K562 (cell line): ENCODE results near the gene DPM1. TPM values are rescaled to one million over a fixed set of nuclear protein-coding genes. Genes with fewer than 3 reads are reported as not detected.
A peak's percentile ranks its signal among the peaks of the same experiment; 100 is the strongest.

Experiments
- BHLHE40 ChIP-seq: IDR thresholded peaks from 2 replicates; pipeline ENCODE4 v1.6.1; 2011; ENCODE audit warnings: low read length, improper control_type of control experiment
- DACH1 ChIP-seq: fragments of 450-650 bp; IDR thresholded peaks from 2 replicates; pipeline ENCODE4 v1.6.1; 2018; ENCODE audit not compliant: partially characterized antibody
- DNMT1 ChIP-seq: fragments of 450-650 bp; IDR thresholded peaks from 2 replicates; pipeline ENCODE4 v1.6.1; 2016; ENCODE audit warnings: antibody characterized with exemption, mild to moderate bottlenecking
- LEF1 ChIP-seq: fragments of 450-650 bp; IDR thresholded peaks from 2 replicates; pipeline ENCODE4 v1.6.1; 2016; ENCODE audit warnings: mild to moderate bottlenecking
- MCM7 ChIP-seq, 2 experiments: fragments of 450-650 bp; IDR thresholded peaks; 2 replicates each; pipeline ENCODE4 v1.6.1; 2016 to 2018
- MEIS2 ChIP-seq: fragments of 450-650 bp; IDR thresholded peaks from 2 replicates; pipeline ENCODE4 v1.6.1; 2014; ENCODE audit warnings: mild to moderate bottlenecking; ENCODE audit not compliant: partially characterized antibody
- MXI1 ChIP-seq: IDR thresholded peaks from 2 replicates; pipeline ENCODE4 v1.6.1; 2011; ENCODE audit warnings: low read depth, mild to moderate bottlenecking, improper control_type of control experiment, low read length
- NCOA6 ChIP-seq: fragments of 450-650 bp; IDR thresholded peaks from 2 replicates; pipeline ENCODE4 v1.6.1; 2017; ENCODE audit warnings: mild to moderate bottlenecking
- PRPF4 ChIP-seq: fragments of 200-400 bp; formaldehyde crosslinking; IDR thresholded peaks from one replicate; pipeline ENCODE4 v1.6.1; 2017; ENCODE audit warnings: low read length, low read depth, mild to moderate bottlenecking; ENCODE audit not compliant: insufficient read depth, poor library complexity, severe bottlenecking
- SRSF9 ChIP-seq: fragments of 200-400 bp; formaldehyde crosslinking; IDR thresholded peaks from 2 replicates; pipeline ENCODE4 v1.6.1; 2017; ENCODE audit warnings: low read depth, low read length, borderline replicate concordance
- TAF9B ChIP-seq: fragments of 450-650 bp; IDR thresholded peaks from 2 replicates; pipeline ENCODE4 v1.6.1; 2018; ENCODE audit warnings: mild to moderate bottlenecking; ENCODE audit not compliant: partially characterized antibody
- TEAD2 ChIP-seq: fragments of 450-650 bp; IDR thresholded peaks from 2 replicates; pipeline ENCODE4 v1.6.1; 2016; ENCODE audit warnings: missing genetic modification characterization, control low read depth, missing compliant biosample characterization
- TEAD4 ChIP-seq, 2 experiments: sonication (generic) in 1 of 2; formaldehyde crosslinking in 1 of 2; IDR thresholded peaks; 2 replicates each; pipeline versions ENCODE4 v1.6.1 to v1.8.0; 2012 to 2022; ENCODE audit warnings: borderline replicate concordance in 1 of 2, inconsistent platforms in 1 of 2, low read length in 1 of 2, mild to moderate bottlenecking in 1 of 2, missing genetic modification reagents in 1 of 2
- U2AF1 ChIP-seq: fragments of 200-400 bp; formaldehyde crosslinking; optimal IDR thresholded peaks from 2 replicates; pipeline ENCODE3; 2017; ENCODE audit warnings: mild to moderate bottlenecking, low read depth, low read length, moderate library complexity
- XRCC3 ChIP-seq: fragments of 450-650 bp; IDR thresholded peaks from 2 replicates; pipeline ENCODE4 v1.6.1; 2017; ENCODE audit warnings: mild to moderate bottlenecking, moderate library complexity
- YBX1 ChIP-seq: fragments of 450-650 bp; IDR thresholded peaks from 2 replicates; pipeline ENCODE4 v1.7.1; 2016; ENCODE audit warnings: mild to moderate bottlenecking
- ZC3H11A ChIP-seq: IDR thresholded peaks from 2 replicates; pipeline ENCODE4 v1.6.1; 2012; ENCODE audit warnings: low read depth, low read length, improper control_type of control experiment
- ZNF212 ChIP-seq: fragments of 450-650 bp; formaldehyde crosslinking; IDR thresholded peaks from 2 replicates; pipeline ENCODE4 v1.4.0; 2020; ENCODE audit warnings: mild to moderate bottlenecking
- ZNF324 ChIP-seq: fragments of 250-450 bp; sonication (Bioruptor Pico); IDR thresholded peaks from 2 replicates; pipeline ENCODE4 v1.4.0; 2020; ENCODE audit warnings: mild to moderate bottlenecking
- polyA plus RNA-seq, 8 experiments: library from polyadenylated mRNA; depleted of rRNA in 4 of 8; stranded (reverse) in 5 of 8; unstranded in 3 of 8; fragments of >200 nt; fragmentation: Nextera tagmentation in 2 of 8; fragmentation: Illumina TruSeq in 1 of 8; extraction: Ambion mirVana in 2 of 8; extraction: Trizol in 1 of 8; gene quantifications; 2 replicates each; pipeline versions ENCODE4 v1.2.1 to v1.2.3, GENCODE V29; 2011 to 2014; ENCODE audit warnings: inconsistent platforms in 1 of 8, missing spikeins in 1 of 8
- total RNA-seq, 7 experiments: library from RNA; depleted of rRNA in 6 of 7; stranded (reverse); fragments of >200 nt in 6 of 7; fragmentation: Illumina TruSeq in 2 of 7; extraction: Trizol in 2 of 7; gene quantifications; 2 replicates each; pipeline versions ENCODE4 v1.2.1 to v1.2.3, GENCODE V29; 2011 to 2021; ENCODE audit warnings: low replicate concordance in 1 of 7
- TF ChIP-seq, protein P1 (sequence below): fragments of 250-450 bp; sonication (Bioruptor Pico); IDR thresholded peaks from 2 replicates; pipeline ENCODE4 v1.4.0; 2020; ENCODE audit warnings: mild to moderate bottlenecking, moderate library complexity
- TF ChIP-seq, protein P2 (sequence below): fragments of 250-450 bp; sonication (Bioruptor Pico); IDR thresholded peaks from 2 replicates; pipeline ENCODE4 v1.6.1; 2021; ENCODE audit warnings: mild to moderate bottlenecking
- TF ChIP-seq, protein P3 (sequence below): fragments of 250-450 bp; sonication (Bioruptor Pico); IDR thresholded peaks from 2 replicates; pipeline ENCODE4 v1.8.0; 2021; ENCODE audit warnings: moderate library complexity, mild to moderate bottlenecking, inconsistent platforms
- TF ChIP-seq, protein P4 (sequence below): IDR thresholded peaks from 2 replicates; pipeline ENCODE4 v1.6.1; 2011; ENCODE audit not compliant: insufficient read length; ENCODE audit errors: extremely low read depth

DPM1 gene
- total and polyA plus RNA-seq, 9 of the 15 experiments (the other 6 are each of a cell fraction or from before 2014, with no cell fraction given): 75.2 to 190 (median 153) TPM

DNA sequence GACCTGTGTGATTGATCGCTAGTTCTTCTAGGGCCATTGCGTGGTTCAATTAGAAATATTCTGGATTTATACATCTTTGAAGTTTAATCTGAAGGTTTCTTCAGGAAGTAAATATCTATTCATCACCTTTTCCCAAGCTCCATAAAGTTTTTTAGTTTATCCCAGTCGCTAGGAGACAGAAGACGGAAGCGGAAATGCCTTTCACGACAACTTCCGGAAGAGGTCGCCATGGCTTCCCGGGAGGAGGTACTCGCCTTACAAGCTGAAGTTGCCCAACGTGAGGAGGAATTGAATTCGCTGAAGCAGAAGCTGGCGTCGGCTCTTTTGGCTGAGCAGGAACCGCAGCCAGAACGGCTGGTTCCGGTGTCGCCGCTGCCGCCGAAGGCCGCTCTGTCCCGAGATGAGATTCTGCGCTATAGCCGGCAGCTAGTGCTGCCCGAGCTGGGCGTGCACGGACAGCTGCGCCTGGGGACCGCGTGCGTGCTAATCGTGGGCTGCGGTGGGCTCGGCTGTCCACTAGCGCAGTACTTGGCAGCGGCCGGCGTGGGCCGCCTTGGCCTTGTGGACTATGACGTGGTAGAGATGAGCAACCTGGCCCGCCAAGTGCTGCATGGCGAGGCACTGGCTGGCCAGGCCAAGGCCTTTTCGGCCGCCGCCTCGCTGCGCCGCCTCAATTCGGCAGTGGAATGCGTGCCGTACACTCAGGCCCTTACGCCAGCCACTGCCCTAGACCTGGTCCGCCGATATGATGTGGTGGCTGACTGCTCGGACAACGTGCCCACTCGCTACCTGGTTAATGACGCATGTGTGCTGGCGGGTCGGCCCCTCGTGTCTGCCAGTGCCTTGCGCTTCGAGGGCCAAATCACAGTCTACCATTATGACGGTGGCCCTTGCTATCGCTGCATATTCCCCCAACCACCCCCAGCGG, 547 bp upstream of the DPM1 start, which contains the start of gene MOCS3 (continued):
- TF ChIP-seq, protein P1, sequence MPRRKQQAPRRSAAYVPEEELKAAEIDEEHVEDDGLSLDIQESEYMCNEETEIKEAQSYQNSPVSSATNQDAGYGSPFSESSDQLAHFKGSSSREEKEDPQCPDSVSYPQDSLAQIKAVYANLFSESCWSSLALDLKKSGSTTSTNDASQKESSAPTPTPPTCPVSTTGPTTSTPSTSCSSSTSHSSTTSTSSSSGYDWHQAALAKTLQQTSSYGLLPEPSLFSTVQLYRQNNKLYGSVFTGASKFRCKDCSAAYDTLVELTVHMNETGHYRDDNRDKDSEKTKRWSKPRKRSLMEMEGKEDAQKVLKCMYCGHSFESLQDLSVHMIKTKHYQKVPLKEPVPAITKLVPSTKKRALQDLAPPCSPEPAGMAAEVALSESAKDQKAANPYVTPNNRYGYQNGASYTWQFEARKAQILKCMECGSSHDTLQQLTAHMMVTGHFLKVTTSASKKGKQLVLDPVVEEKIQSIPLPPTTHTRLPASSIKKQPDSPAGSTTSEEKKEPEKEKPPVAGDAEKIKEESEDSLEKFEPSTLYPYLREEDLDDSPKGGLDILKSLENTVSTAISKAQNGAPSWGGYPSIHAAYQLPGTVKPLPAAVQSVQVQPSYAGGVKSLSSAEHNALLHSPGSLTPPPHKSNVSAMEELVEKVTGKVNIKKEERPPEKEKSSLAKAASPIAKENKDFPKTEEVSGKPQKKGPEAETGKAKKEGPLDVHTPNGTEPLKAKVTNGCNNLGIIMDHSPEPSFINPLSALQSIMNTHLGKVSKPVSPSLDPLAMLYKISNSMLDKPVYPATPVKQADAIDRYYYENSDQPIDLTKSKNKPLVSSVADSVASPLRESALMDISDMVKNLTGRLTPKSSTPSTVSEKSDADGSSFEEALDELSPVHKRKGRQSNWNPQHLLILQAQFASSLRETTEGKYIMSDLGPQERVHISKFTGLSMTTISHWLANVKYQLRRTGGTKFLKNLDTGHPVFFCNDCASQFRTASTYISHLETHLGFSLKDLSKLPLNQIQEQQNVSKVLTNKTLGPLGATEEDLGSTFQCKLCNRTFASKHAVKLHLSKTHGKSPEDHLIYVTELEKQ (CRISPR knock-in tag): no peak
- TF ChIP-seq ZNF324 (no peak), TEAD2 (tag) (no peak), MEIS2 (no peak), MCM7 (IDR thresholded peaks at IDR 0.05) (no peak), DNMT1 (no peak), BHLHE40 (peak; percentile 90), DACH1 (no peak), LEF1 (no peak), PRPF4 (no peak), TAF9B (peak; percentile 76), TEAD4 (IDR thresholded peaks at IDR 0.05; ENCODE audit: low read length) (0 out of 2 replicates have a peak, but pooled peaks have one; percentile 8), TEAD4 (CRISPR knock-in tag; IDR thresholded peaks at IDR 0.05; ENCODE audit: borderline replicate concordance) (0 out of 2 replicates have a peak, but pooled peaks have one; percentile 16), ZC3H11A (no peak), MXI1 (peak; percentile 98), YBX1 (no peak), ZNF212 (no peak), SRSF9 (no peak), XRCC3 (no peak), NCOA6 (no peak), U2AF1 (no peak)
- TF ChIP-seq, protein P2, sequence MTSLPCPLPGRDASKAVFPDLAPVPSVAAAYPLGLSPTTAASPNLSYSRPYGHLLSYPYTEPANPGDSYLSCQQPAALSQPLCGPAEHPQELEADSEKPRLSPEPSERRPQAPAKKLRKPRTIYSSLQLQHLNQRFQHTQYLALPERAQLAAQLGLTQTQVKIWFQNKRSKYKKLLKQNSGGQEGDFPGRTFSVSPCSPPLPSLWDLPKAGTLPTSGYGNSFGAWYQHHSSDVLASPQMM (CRISPR knock-in tag): no peak
- TF ChIP-seq, protein P3, sequence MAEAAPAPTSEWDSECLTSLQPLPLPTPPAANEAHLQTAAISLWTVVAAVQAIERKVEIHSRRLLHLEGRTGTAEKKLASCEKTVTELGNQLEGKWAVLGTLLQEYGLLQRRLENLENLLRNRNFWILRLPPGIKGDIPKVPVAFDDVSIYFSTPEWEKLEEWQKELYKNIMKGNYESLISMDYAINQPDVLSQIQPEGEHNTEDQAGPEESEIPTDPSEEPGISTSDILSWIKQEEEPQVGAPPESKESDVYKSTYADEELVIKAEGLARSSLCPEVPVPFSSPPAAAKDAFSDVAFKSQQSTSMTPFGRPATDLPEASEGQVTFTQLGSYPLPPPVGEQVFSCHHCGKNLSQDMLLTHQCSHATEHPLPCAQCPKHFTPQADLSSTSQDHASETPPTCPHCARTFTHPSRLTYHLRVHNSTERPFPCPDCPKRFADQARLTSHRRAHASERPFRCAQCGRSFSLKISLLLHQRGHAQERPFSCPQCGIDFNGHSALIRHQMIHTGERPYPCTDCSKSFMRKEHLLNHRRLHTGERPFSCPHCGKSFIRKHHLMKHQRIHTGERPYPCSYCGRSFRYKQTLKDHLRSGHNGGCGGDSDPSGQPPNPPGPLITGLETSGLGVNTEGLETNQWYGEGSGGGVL (CRISPR knock-in tag): no peak
- TF ChIP-seq, protein P4, sequence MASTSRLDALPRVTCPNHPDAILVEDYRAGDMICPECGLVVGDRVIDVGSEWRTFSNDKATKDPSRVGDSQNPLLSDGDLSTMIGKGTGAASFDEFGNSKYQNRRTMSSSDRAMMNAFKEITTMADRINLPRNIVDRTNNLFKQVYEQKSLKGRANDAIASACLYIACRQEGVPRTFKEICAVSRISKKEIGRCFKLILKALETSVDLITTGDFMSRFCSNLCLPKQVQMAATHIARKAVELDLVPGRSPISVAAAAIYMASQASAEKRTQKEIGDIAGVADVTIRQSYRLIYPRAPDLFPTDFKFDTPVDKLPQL: no peak
